HG03066 (cell line): Measurements from ENCODE around the gene IGF2BP2.
"Not testable (repeated sequence)": the region's sequence is repeated elsewhere in the genome, so short reads cannot be mapped to it uniquely, and the experiment has no call there.

ENCODE experiments used
- ATAC-seq: cut with Tn5 transposase; IDR thresholded peaks from one replicate; pipeline ENCODE4 v1.9.1; 2021; ENCODE audit warnings: low read depth; ENCODE audit not compliant: unreplicated experiment

IGF2BP2 gene

GRCh38 chr3:185813205-185813604 is 11.6 kb downstream of the IGF2BP2 start:
- ATAC-seq, result no peak

- ATAC-seq, result no peak
These were observed 17.3 kb downstream of the IGF2BP2 start for GRCh38 chr3:185807445-185808068.

- ATAC-seq, result not testable (repeated sequence)
These were observed 26.1 kb downstream of the IGF2BP2 start for GRCh38 chr3:185798831-185799110.

GRCh38 chr3:185797993-185798830 is 26.6 kb downstream of the IGF2BP2 start:
- ATAC-seq, result no peak

GRCh38 chr3:185797108-185797881 is 27.5 kb downstream of the IGF2BP2 start:
- no peak for ATAC-seq

GRCh38 chr3:185796431-185797107 is 28.3 kb downstream of the IGF2BP2 start:
- ATAC-seq, result no peak

GRCh38 chr3:185793381-185793780 is 31.5 kb downstream of the IGF2BP2 start:
- ATAC-seq, result no peak

- ATAC-seq, result no peak
These were observed 31.9 kb downstream of the IGF2BP2 start for GRCh38 chr3:185792955-185793354.

GRCh38 chr3:185789891-185790830 is 34.7 kb downstream of the IGF2BP2 start:
- ATAC-seq, result no peak

- ATAC-seq, result no peak
These were observed 35.7 kb downstream of the IGF2BP2 start for GRCh38 chr3:185789134-185789533.

GRCh38 chr3:185788292-185788691 is 36.5 kb downstream of the IGF2BP2 start:
- ATAC-seq, result no peak

GRCh38 chr3:185786956-185787877 is 37.6 kb downstream of the IGF2BP2 start:
- no peak for ATAC-seq

- ATAC-seq, result not testable (repeated sequence)
These were observed 38.6 kb downstream of the IGF2BP2 start for GRCh38 chr3:185786258-185786657.

- no peak for ATAC-seq
These were observed 40.5 kb downstream of the IGF2BP2 start for GRCh38 chr3:185784317-185784716.

- ATAC-seq, result no peak
These were observed 43.1 kb downstream of the IGF2BP2 start for GRCh38 chr3:185781759-185782158.

GRCh38 chr3:185779461-185779860 is 45.4 kb downstream of the IGF2BP2 start:
- ATAC-seq, result no peak

- no peak for ATAC-seq
These were observed 46.0 kb downstream of the IGF2BP2 start for GRCh38 chr3:185778821-185779220.

GRCh38 chr3:185778094-185778493 is 46.7 kb downstream of the IGF2BP2 start:
- no peak for ATAC-seq

- no peak for ATAC-seq
These were observed 54.7 kb downstream of the IGF2BP2 start for GRCh38 chr3:185770109-185770508.
